GM19468 (cell line): ENCODE data around the gene HEATR5A.

ENCODE experiments used
- ATAC-seq: cut with Tn5 transposase; IDR thresholded peaks from one replicate; pipeline ENCODE4 v1.9.1; 2021; ENCODE audit warnings: mild to moderate bottlenecking, moderate library complexity, moderate number of reproducible peaks; ENCODE audit not compliant: unreplicated experiment; ENCODE audit errors: extremely low read depth

Gene HEATR5A

GRCh38 chr14:31428011-31428410, 7.7 kb upstream of the HEATR5A start:
- no peak for ATAC-seq

GRCh38 chr14:31426663-31427062, 6.3 kb upstream of the HEATR5A start:
- no peak for ATAC-seq

GRCh38 chr14:31425905-31426304, 5.6 kb upstream of the HEATR5A start:
- ATAC-seq: no peak

GRCh38 chr14:31421200-31421599, 850 bp upstream of the HEATR5A start:
- no peak for ATAC-seq

- ATAC-seq: no peak
Measured at GRCh38 chr14:31419967-31420318, 407 bp downstream of the HEATR5A start.

DNA sequence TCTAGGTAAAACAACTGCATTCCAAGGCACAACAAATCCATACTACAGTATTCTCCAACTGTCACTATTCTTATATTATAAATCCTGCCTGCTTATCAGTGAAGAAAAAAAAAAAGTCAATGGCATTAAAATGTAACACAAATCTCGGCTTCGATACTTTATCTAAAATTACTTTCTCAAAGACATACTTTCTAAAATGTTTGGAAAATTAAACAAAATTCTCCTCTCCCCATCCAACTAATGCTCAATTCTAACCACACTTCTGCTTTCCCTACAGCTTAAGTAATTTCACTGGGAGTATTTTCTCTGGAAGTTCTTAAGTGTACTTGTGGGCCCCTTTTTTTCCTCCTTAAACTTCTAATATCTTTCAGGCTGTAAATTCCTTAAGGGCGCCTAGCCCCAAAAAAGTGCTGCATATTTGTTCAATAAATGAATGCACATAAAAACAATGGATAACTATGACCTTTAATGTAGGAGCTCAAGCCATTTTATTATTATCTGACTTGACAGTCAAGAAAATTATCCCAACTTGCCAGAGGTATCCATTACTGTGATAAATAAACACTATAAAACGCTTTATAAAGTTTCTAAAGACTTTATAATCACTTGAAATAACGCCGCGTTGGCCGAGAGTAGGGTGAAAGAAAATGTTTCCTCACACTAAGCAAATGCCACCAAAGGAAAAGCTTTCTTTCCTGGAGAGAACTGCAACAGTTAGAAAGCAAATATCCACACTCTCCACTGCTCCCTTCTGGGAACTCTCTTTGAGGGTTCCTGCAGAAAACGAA, 977 bp downstream of the HEATR5A start:
- no peak for ATAC-seq

- no peak for ATAC-seq
Measured at GRCh38 chr14:31418440-31418839, 1.9 kb downstream of the HEATR5A start.

DNA sequence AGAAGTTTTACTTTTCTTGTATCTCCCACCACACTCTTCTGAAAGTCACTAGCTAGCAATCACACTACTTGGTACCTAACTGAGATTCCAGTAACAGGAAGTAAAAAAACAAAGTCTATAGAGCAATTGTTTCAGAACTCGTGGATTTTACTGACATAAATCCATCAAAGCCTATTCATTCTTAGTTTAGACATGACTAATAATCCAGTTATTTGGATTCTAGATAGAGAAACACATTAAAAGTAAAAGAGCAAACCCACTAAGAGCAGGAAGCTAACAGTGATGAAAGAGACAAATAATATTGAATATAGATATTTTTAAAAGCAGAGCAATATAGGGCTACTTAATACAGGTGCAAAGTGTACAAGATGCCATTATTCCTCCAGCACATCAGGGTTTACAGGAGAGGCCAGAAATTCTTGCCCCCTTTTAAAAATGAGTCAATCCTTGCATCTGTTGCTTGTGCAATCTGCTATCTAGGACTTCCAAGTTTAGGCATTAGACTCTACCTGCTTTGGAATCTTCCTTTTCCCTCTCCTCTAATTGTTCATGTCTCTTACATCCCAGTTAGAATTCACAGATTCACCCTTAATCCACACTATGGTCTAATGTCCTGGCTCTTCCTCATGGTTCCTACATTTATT, 6.0 kb downstream of the HEATR5A start:
- ATAC-seq: no peak

- no peak for ATAC-seq
Measured at GRCh38 chr14:31411218-31411727, 9.1 kb downstream of the HEATR5A start.

DNA sequence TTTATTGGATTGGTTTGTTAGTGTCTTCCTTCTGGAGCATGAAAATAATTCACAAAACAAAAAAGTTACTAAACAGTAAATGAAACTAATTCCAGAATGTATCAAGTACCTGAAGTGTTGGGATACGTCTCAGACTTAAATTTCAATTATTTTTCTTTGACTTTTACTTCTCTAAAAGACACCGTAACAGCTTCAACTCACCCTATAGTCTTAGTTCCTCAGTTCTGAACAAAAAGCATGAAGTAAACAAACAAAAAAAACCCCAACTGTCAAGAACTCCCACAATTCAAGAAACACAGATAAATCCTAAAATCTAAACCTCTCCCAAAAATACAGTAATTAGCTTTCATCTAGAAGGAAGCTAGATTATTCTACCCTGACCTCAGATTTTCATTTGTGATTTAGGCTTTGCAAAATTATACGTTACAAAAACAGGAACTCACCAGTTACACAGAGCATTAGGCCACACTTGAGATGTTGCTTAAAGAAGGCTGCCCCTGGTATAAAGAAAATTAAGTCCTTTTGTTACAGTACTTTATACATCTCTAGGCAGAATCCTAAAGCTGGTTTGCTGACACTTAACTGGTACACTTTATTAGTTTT, 10.2 kb downstream of the HEATR5A start:
- ATAC-seq: no peak

GRCh38 chr14:31408421-31408820, 11.9 kb downstream of the HEATR5A start:
- ATAC-seq: no peak

- no peak for ATAC-seq
Measured at GRCh38 chr14:31405599-31406232, 14.6 kb downstream of the HEATR5A start.

- ATAC-seq: no peak
Measured at GRCh38 chr14:31405106-31405505, 15.2 kb downstream of the HEATR5A start.

DNA sequence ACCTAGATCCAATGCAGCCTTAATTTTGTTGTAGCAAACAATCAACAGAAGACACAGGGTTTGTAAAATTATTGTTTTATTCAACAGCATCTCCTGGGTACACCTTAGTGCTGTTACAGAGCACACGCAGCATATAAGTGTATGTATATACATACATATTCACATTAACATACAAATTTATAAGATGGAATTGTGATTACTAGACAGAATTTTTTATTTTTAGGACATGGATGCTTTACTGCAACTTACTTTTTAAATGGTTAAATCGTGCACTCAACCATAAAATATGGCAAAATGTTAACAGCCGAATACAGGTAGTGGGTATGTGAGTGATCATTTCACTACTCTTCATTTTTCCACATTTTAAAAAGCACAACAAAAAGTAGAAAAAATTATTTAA, 16.6 kb downstream of the HEATR5A start:
- no peak for ATAC-seq

- ATAC-seq: no peak
Measured at GRCh38 chr14:31402764-31403439, 17.4 kb downstream of the HEATR5A start.

DNA sequence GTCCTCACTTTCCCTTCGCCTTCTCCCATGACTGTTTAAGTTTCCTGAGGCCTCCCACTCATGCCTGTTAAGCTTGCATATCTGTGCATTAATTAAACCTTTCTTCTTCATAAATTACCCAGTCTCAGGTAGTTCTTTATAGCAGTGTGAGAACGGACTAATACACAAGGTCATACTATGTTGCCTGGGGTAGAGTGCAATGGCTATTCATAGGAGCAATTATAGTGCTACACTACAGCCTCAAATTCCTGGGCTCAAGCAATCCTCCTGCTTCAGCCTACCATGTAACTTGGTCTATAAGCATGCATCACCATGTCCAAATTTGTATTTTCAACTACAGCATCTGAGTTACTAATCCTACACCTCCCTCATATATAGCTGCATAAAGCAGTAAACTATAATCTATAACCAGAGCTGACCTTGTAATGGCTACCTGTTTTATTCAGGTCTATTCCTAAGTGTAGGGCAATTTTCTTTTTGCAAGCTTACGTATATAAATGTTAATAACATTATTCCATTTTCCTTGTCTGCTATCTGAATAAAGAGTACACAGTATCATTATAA, 18.9 kb downstream of the HEATR5A start:
- ATAC-seq: no peak

DNA sequence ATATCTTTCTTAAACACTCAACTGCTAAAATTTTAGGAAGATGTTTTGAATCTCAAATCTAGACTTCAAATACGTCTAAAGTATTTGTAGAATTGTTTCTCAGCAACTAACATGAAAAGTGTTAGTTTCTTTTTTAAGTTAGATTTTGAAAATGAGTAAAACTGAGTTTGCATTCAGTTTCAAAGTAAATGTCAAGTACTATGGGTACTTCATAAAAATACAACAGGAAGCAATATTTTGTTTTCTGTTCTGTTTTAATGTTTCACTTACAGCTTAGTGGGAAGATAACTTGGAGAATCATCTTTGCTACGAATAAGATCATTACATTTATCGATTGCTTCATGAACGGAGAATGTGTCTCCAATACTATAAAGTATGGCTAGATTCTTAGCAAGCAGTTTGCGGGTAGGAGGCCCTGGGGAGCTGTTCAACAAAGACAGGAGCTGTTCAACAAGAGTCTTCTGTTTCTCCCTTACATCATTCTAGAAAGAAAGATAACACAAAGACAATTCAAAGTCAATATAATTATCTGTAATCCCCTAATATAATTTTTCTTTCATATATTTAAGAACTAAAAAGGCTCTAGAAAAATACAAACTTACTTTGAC, 20.2 kb downstream of the HEATR5A start:
- no peak for ATAC-seq

DNA sequence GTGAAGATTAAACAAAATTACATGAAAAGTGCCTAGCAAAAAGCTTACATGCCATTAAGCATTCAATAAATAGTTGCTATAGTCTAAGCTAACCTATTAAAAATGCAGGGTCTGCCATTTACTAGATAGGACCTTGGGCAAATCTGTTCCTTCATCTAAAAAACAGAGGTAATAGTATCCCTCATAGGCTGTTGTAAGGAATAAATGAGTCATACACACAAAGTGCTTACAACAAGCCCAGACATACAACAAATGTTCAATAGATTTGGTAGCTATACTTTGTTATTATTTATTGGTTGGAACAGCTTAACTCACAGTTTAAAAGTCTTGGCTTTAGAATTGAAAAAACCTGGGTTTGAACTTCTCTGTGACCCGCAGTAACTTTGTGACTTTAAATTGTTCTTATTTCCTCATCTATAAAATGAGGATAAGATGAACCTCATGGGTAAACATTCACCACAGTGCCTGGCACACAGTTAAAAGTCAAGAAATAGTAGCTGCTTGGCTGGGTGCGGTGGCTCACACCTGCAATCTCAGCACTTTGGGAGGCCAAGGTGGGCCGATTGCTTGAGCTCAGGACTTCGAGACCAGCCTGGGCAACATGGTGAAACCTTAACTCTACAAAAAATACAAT, 24.7 kb downstream of the HEATR5A start:
- no peak for ATAC-seq

DNA sequence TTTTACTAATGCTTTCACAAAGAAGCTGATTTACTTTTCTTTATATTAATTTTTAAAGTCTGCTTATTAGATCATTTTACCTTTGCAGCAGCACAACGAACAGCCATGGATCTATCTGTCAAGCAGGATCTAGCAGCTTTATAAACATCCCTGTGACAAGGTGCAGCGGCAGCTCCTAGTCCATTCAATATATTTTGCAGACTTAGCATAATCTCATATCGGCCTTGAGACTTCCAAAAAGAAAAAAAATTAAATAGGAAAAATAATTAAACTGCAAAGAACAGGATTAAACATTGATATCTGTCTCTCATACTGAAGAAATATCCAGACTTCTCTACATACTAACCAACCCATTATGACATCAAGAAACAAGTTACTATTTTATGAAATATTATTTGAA, 25.2 kb downstream of the HEATR5A start:
- ATAC-seq: no peak
